Psoas muscle (tissue), 8 donors: Measurements from ENCODE around the gene CACNA1C. TPM values are rescaled to one million over a fixed set of nuclear protein-coding genes. Genes with fewer than 3 reads are reported as not detected.

Experiments
- ATAC-seq, 4 donors: fragments of 200-7000 bp; cut with Tn5 transposase; one replicate each; pipeline ENCODE4 v1.9.1; 2020; ENCODE audit warnings: moderate library complexity in 3 of 4, mild to moderate bottlenecking in 2 of 4
- DNase-seq, 2 donors: peaks; one replicate each; pipeline ENCODE4 v3.0.0-alpha.2; 2020
- H3K27ac ChIP-seq: fragments of 200-600 bp; one replicate; pipeline ENCODE4 v1.8.0; 2022
- H3K27me3 ChIP-seq, 3 donors: fragments of 200-600 bp in 1 of 3; one replicate each; pipeline versions ENCODE4 v1.6.1 to v1.8.0; 2013 to 2022; ENCODE audit warnings: low read length in 2 of 3, mild to moderate bottlenecking in 2 of 3, moderate library complexity in 1 of 3; ENCODE audit not compliant: insufficient read depth in 3 of 3
- H3K36me3 ChIP-seq, 2 donors: fragments of 200-600 bp in 1 of 2; one replicate each; pipeline versions ENCODE4 v1.6.1 to v1.8.0; 2013 to 2022; ENCODE audit warnings: low read depth in 1 of 2, mild to moderate bottlenecking in 1 of 2, moderate library complexity in 1 of 2; ENCODE audit not compliant: insufficient read depth in 1 of 2
- H3K4me1 ChIP-seq: fragments of 200-600 bp; one replicate; pipeline ENCODE4 v1.8.0; 2022
- H3K4me3 ChIP-seq: fragments of 200-600 bp; one replicate; pipeline ENCODE4 v1.8.0; 2022; ENCODE audit warnings: mild to moderate bottlenecking
- H3K9me3 ChIP-seq: fragments of 200-600 bp; one replicate; pipeline ENCODE4 v1.8.0; 2022
- WGBS, 3 donors: extraction: QIAGEN DNeasy Blood & Tissue Kit; methylation state at CpG; one replicate each; pipeline versions ENCODE4 v1.1.6 to v1.1.7; 2013; 5-methylcytosine and 5-hydroxymethylcytosine counted together
- intact Hi-C, 2 donors: fragments of 100-400 bp; cut with DNase I; formaldehyde crosslinking; loops; one replicate each; pipeline versions ENCODE4 v1.11.0 to v1.14.2; 2022
- polyA plus RNA-seq, 3 donors: library from polyadenylated mRNA; stranded (reverse); fragments of 200-250 nt; gene quantifications; one replicate each; pipeline ENCODE4 v1.2.3, GENCODE V29; 2013
- total RNA-seq, 4 donors: library from RNA; stranded (reverse); fragmentation: NEBNext Ultra II Directional in 2 of 4; extraction: Animal tissue kit (Norgen Biotek cat#: 25700) in 2 of 4; gene quantifications; one replicate each; pipeline versions ENCODE4 v1.2.1 to v1.2.4, GENCODE V29; 2021 to 2023
- TF ChIP-seq, protein P1 (sequence below): fragments of 200-600 bp; IDR thresholded peaks from one replicate; pipeline ENCODE4 v1.8.0; 2022; ENCODE audit warnings: antibody characterized with exemption
- donor health status: healthy with polysubstance abuse.
- donor health status: DM: no; HTN: no; CAD: no; lungs with moderate emphysema.
- donor health status: Bipolar disorder and iron deficiency.
- donor health status: healthy.
- donor health status: DM: yes; HTN: yes; CAD: no.
- donor health status: DM: no; HTN: no; CAD: no.
- donor health status: DM: no; HTN: no; CAD: no.
- donor health status: DM: yes; HTN: yes; CAD: no.

Gene CACNA1C
- total and polyA plus RNA-seq, 7 donors: 0.26 to 2.9 (median 0.95) TPM

DNA sequence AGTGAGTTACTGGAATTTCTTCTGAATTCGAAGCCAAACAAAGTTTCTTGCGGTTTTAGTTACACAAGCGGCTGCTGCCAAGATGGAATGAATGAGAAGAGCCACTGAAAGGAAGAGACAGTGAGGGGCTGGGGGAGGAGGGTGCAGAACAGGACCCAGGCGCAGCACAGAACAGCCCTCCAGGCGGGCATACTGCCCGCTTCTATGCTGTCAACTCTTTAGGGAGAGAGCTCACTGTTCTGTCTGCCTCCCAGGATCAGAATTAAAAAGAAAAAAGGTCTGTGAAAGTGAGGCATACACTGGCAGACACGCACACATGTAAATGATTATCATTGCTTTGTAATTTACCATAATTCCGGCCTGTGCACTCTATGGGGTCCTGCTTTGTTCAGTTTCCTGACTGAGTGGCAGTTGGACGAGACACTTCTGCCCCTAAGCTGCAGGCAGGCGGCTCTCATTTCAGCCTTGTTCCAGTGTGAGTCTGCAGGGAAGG, 231.6 kb downstream of the CACNA1C start:
- Histone ChIP-seq H3K4me1 (no peaks in the 10 kb centered on the region), H3K36me3 (no peaks in the 10 kb centered on the region), H3K27me3 (peaks cover 0 to 11% (median 0%) of the 10 kb centered on the region in 3 donors), H3K27ac (no peak overlapping the region), H3K4me3 (no peak overlapping the region), H3K9me3 (no peaks in the 10 kb centered on the region)
- peak; percentile 20 to 39 (median 28) for ATAC-seq
- TF ChIP-seq, protein P1, sequence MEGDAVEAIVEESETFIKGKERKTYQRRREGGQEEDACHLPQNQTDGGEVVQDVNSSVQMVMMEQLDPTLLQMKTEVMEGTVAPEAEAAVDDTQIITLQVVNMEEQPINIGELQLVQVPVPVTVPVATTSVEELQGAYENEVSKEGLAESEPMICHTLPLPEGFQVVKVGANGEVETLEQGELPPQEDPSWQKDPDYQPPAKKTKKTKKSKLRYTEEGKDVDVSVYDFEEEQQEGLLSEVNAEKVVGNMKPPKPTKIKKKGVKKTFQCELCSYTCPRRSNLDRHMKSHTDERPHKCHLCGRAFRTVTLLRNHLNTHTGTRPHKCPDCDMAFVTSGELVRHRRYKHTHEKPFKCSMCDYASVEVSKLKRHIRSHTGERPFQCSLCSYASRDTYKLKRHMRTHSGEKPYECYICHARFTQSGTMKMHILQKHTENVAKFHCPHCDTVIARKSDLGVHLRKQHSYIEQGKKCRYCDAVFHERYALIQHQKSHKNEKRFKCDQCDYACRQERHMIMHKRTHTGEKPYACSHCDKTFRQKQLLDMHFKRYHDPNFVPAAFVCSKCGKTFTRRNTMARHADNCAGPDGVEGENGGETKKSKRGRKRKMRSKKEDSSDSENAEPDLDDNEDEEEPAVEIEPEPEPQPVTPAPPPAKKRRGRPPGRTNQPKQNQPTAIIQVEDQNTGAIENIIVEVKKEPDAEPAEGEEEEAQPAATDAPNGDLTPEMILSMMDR: no peak
- intact Hi-C loops: loop anchor here in 1 of 2 donors (10.0 kb wide), 1 partner anchor 230 kb away; the partner anchor contains the start of gene CACNA1C
- DNase-seq: no peak
- WGBS, 3 donors: 26 to 35% (median 28%) methylated on average over 10 of the region's 10 CpGs

DNA sequence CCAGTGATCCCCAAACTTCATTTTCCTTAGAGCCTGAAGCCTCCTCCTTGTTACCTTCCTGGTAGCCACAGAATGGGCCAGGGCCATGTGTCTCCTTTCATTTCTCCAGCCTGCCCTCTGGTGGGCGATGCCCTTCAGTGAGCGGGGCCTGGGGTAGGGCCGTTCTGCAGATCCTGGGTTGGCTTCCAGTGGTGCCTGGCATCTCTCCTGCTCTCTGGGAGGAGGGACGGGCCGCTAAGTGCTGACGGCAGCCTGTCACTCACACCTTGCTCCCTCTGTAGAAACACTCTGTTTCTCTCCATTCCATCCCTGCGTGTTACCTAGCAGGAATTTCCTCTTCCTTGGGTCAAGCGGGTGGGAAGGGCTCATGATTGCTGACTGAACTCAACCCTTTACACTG, 232.1 kb downstream of the CACNA1C start:
- TF ChIP-seq, protein P1: peak; percentile 54
- Histone ChIP-seq H3K36me3 (no peaks in the 10 kb centered on the region), H3K9me3 (no peaks in the 10 kb centered on the region), H3K27ac (no peak overlapping the region), H3K4me1 (no peaks in the 10 kb centered on the region), H3K27me3 (peaks cover 0 to 11% (median 0%) of the 10 kb centered on the region in 3 donors), H3K4me3 (no peak overlapping the region)
- WGBS, 3 donors: 23 to 30% (median 29%) methylated on average over 8 of the region's 8 CpGs
- intact Hi-C loops: loop anchor here (5.0 to 10.0 kb wide), 2 partner anchors 228 to 230 kb away; partner anchors contain the start of gene CACNA1C (in 1 of the 2)
- DNase-seq (peak; percentile 74 to 76), ATAC-seq (peak; percentile 74 to 87 (median 86))

DNA sequence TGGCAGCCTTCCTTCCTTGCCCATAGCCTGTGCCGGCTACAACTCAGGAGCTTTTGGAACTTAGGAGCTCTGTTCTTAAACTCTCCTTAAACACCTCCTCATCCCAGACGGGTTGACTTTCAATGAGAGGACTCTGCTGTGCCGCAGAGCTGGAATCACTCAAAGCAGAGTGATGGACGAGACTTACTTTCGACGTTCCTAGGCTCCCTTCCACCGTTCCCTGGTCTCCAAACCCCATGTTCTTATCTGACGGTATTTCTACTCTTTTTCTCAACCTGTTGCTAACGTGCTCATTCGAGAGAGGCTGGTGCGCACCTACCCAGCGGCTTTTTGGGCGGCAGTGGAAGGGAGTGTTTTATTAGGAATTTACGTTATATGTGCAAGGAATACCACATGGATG, 232.7 kb downstream of the CACNA1C start:
- intact Hi-C loops: loop anchor here (5.0 to 10.0 kb wide), 2 partner anchors 228 to 231 kb away; partner anchors contain the start of gene CACNA1C (in 1 of the 2)
- Histone ChIP-seq H3K27ac (no peak overlapping the region), H3K4me1 (no peaks in the 10 kb centered on the region), H3K36me3 (no peaks in the 10 kb centered on the region), H3K27me3 (peaks cover 0 to 11% (median 0%) of the 10 kb centered on the region in 3 donors), H3K4me3 (no peak overlapping the region), H3K9me3 (no peaks in the 10 kb centered on the region)
- 92 to 94% (median 92%) methylated on average over 14 of the region's 14 CpGs for WGBS, 3 donors
- DNase-seq (no peak), ATAC-seq (no peak)
- TF ChIP-seq, protein P1: no peak

DNA sequence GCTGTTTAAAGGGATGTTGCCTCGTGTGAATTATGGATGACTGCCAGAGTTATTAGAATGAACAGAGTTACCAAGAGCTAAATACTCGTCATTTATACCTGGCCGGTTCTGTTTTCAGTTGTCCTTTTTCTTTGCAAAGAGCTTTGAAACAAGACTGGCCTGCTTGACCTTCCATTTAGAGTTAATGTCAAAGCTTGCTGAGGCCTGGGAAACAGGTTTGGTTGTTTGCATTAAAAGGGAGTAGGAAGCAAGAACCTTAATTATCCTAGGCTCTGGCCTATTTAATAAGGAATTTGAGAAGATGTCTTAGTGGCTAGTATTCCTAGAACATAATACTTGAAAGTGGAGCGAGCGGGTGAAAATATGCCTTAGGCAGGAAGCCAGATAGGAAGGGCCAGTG, 233.3 kb downstream of the CACNA1C start:
- H3K27ac ChIP-seq: no peak overlapping the region
- WGBS, 3 donors: 80 to 85% (median 81%) methylated on average over 5 of the region's 5 CpGs
- peaks cover 0 to 11% (median 0%) of the 10 kb centered on the region in 3 donors for H3K27me3 ChIP-seq
- DNase-seq (no peak), ATAC-seq (no peak)
- TF ChIP-seq, protein P1: no peak
- H3K4me1 ChIP-seq: no peaks in the 10 kb centered on the region
- intact Hi-C loops: loop anchor here (5.0 to 10.0 kb wide), 2 partner anchors 229 to 231 kb away; partner anchors contain the start of gene CACNA1C (in 1 of the 2)
- no peak overlapping the region for H3K4me3 ChIP-seq
- H3K9me3 ChIP-seq: no peaks in the 10 kb centered on the region
- H3K36me3 ChIP-seq: no peaks in the 10 kb centered on the region
